Suppressor macrophage treated with lipopolysaccharide for 4 hours (primary cell): ENCODE measurements around the gene SLC22A31.
"Not testable (repeated sequence)": the region's sequence is repeated elsewhere in the genome, so short reads cannot be mapped to it uniquely, and the experiment has no call there.

Experiments used
- DNase-seq: peaks from one replicate; pipeline ENCODE4 v3.0.0-alpha.2; 2020

SLC22A31 gene

DNA sequence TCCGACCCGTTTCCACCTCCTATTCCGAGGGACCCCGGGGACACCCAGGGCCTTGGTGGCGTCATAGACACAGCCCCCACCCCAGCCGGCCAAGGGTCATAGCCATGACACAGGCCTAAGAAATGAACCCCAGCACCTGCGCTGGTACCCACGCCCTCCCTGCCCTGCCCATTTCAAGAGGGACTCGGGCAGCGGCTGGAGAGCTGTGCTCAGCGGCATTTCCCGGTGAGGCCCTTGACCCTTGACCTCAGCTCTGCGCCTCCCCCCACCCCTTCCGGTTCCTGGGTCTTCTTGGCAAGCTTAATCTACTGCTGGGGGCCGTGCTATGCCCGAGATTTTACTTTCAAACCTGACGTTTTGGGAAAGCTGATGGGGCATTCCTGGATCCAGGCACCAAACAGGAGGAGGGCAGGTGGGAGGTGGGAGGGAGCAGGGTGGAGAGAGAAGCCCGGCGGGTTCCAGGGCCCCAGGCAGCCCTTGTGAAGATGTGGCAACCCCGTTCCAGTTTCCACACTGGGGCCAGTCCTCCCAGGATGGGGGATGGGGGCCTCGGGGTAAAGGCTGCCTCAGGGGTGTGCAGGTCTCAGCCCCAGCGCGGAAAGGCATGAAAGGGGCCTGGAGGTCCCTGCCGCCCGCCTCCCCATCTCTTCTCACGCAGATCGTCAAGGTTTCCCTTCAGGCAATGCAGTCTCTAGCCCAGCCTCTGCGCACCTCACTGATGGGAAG is at the start of gene SLC22A31:
Gene SLC22A31, minus strand, starts transcription at position 414 of the 726 bp plus-strand sequence. Its CDS starts 36 bp downstream, at position 378.
- peak; percentile 6 for DNase-seq

DNA sequence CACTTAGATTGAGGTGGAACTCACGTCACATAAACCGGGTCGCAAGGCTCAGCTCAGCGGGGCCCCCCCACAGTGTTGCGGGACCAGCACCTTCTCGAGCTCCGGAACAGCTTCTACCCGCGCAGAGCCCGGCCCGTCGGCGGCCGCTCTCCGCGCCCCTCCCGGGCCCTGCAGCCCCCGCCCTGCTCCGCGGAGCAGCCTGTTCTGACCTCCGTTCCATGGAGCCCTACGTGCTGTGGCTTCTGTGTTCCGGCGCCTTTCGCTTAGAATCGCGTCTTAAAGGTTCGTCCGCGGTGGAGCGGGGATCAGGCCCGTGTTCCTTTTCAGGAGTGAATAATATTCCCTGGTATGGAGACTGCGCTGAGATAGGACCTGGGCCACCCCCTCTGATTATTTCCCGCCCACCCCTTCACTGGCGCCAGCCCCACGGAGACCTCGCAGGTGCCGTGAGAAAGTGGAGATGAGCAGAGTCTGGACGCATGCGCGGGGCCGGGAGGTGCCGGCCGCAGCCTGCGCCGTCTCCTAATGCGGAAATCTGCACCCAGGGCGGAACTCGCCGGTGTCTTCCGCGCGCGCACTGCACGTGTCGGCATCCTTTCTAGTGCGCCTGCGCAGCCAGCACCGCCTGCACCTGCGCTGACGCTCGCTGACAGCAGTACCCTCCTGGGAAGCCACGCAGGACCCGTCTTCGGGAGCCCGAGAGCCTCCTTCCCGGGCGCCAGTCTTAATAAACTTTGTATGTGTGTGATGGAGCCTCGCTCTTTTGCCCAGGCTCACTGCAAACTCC is 48.1 kb upstream of the SLC22A31 start:
- no peak for DNase-seq

DNA sequence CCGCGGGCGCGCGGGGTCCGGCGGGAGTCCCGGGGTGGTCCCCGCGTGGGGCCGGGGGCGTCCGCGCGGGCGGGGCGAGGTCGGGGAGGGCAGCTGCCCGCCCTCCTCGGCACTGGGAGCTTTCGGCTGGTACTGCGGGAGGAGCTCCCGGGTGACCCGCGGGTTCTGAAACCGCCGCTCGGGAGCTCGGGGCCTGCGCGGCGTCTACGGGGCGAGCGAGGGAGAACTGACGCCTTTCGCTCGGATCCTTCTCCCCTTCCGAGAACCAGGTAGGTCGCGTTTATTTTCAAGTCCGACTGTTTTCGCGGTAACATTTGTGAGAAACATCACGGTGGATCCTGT is 47.4 kb upstream of the SLC22A31 start:
- DNase-seq, result not testable (repeated sequence)

DNA sequence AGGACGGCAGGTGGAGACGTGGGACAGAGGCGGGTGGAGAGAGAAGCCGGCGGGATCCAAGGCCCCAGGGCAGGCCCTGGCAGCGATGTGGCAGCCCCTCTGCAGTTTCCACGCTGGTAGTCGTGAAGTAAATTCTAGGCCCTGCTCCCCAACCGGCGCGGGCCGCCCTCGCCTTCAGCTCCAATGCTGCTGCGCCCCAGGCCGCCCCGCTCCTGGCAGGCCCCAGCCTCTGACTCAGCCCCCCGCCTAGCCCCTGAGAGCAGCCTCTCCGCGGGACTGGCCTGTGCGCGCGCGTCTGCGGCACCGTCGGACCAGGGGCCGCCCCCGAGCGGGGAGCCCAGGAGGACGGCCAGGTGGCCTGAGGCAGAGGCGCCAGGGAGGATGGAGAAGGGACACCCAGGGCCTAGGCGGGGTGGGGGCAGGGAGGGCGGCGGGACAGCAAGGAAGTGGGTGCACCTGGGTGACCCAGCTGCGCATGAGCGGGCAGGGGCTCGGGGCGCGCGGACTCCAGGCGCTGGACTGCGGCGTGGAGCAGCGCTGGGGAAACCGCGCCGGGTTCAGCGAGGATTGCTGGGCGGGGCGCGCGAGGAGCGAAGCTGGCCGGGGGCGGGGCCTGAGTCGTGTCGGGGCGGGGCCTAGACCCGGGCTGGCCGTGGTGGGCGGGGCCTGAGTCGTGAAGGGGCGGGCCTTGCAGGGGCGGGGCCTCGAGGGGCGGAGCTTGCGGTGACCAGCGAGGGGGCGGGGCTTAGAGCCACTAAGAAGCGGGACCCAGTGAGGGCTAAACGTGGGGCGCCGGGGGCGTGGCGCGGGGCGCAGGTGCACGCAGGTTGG is 46.8 kb upstream of the SLC22A31 start:
- peak; percentile 97 for DNase-seq

DNA sequence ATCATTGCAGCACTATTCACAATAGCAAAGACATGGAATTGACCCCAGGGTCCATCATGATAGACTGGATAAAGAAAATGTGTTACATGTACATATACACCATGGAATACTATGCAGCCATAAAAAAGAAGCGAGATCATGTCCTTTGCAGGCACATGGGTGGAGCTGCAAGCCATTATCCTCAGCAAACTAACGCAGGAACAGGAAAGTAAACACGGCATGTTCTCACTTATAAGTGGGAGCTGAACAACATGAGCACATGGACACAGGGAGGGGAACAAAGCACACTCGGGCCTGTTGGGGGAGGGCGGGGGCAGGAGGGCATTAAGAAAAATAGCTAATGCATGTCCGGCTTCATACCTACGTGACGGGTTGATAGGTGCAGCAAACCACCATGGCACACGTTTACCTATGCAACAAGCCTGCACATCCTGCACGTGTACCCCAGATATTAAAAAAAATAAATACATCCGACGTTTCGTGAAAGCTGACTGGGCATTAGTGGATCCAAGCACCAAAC is 46.1 kb upstream of the SLC22A31 start:
- DNase-seq, result no peak

DNA sequence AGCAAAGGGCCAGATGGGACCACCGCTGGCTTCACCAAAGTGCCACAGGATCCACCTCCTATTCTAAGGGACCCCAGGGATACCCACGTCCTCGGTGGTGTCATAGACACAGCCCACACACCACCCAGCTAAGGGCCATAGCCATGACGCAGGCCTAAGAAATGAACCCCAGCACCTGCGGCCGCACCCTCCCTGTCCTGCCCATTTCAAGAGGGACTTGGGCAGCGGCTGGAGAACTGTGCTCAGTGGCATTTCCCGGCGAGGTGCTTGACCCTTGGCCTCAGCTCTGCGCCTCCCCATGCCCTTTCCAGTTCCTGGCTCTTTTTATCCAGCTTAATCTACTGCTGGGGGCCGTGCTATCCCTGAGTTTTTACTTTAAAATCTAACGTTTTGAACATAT is 44.4 kb upstream of the SLC22A31 start:
- no peak for DNase-seq

DNA sequence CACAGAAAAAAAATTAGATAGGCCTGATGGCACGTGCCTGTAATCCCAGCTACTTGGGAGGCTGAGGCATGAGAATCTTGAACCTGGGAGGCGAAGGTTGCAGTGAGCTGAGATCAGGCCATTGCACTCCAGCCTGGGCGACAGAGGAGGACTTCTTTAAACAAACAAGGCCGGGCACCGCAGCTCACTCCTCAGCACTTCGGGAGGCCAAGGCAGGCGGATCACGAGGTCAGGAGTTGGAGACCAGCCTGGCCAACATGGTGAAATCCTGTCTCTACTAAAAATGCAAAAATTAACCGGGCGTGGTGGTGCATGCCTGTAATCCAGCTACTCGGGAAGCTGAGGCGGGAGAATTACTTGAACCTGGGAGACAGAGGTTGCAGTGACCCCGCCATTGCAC is 43.9 kb upstream of the SLC22A31 start:
- DNase-seq, result not testable (repeated sequence)

DNA sequence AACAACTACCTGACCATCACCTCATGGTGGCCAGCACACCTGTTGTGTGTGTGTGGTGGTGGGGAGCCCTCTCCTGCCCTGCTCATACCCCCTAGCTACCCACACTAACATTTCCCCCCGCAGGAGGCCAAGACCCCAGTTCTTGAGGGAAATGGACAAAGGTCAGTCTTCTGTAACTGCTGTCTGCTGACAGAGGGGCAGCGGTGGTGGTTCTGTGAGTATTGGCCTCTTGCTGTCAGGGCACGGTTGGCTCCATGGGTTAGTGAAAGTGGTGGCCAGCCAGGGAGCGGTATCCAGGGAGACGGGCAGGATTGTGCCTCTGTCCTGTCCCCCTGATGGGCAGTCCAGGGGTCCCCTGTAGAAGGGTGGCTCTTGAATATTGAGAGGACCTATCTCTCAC is 43.3 kb upstream of the SLC22A31 start:
- DNase-seq, result no peak

DNA sequence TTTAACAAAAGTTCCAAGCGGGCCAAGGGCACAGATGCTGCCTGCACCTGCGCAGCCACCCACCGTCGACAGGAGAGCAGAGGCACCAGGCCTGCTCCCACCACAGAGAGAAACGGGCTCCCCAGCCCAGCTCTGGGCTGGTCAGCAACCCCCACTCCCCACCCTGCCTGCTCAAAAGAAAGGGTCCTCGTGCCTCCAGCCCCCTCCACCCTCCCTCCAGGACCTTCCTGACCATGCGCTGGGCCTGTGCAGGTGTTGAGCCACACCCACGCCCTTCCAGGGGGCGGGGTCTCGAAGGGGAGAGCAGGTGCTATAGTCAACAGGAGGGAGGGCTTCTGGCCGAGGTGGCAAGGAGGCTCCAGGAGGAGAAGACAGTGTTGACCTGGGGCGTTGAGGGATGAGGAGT is 42.5 kb upstream of the SLC22A31 start:
- DNase-seq, result no peak

DNA sequence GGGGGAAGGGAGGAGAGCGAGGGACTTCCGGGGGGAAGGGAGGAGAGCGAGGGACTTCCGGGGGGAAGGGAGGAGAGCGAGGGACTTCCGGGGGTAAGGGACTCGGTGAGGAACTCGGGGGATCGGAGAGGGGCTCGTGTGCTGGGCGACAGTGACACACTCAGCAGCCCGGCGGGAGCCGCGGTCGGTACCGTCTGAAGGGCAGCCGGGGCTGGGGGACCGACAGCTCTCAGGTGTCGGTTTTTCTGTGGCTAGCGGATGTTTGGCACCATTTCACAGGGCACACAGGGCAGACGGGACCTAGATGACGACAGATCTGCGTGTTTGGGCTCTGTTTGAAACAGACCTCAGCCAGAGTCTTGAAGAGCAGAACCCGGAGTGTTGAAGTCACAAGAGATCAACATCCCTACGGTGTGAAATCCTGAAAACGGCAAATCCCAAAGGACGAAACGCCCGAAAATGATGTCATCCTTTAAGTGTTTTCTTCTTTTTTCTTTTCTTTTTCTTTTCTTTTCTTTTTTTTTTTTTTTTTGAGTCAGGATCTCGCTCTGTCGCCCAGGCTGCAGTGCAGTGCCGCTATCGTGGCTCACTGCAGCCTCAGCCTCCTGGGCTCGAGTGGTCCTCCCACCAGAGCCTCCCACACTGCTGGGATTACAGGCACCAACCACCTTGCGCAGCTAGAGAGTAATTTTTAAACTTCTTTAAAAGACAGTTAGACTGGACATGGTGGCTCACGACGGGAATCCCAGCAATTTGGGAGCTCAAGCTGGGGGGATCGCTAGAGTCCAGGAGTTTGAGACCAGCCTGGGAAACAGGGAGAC is 41.1 kb upstream of the SLC22A31 start:
- peak; percentile 65 for DNase-seq

DNA sequence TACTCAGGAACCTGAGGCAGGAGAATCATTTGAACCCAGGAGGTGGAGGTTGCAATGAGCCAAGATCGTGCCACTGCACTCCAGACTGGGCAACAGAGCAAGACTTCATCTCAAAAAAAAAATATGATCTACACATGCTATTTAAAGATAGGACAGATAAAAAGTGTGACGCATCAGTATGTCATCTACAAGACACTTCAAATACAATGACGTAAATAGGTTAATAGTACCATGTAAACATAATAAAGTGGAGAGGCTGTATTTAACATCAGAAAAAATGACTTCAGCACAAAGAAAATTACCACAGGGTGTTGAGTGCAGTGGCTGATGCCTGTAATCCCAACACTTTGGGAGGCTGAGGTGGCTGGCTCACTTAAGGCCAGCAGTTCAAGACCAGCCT is 37.4 kb upstream of the SLC22A31 start:
- no peak for DNase-seq

DNA sequence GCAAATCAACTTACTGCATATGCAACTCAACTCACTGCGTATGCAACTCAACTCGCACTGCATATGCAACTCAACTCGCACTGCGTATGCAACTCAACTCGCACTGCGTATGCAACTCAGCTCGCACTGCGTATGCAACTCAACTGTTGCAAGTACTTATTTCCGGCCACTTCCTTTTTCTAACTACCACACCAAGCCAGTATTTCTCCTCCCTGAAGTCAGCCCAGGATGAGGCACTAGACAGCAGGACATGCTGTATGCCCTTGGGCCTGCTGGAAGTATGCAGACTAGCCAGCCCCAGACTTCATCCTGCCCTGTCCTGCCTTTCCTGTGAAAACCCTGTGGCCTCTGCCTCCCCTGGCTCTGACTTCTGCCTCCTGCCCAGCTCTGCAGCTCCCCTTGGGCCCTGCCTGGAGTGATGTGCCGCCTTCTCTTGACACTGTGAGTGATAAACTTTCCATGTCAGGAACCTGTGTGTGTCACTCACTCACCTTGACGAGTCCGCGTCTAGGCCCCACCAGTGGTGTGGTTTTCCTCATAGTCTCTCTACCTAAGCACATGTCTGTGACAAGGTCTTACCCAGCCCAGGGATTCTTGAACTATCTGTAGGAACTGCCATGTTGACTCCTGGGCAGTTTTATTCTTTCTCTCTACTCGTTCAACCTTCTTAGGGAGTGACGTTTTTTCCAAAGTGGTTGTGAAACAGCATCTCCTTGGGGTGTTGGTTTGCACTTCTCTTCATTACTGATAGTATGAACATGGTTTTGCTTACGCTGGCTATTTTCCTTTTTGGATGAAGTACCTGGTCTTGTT is 33.5 kb upstream of the SLC22A31 start:
- DNase-seq, result peak; percentile 17

DNA sequence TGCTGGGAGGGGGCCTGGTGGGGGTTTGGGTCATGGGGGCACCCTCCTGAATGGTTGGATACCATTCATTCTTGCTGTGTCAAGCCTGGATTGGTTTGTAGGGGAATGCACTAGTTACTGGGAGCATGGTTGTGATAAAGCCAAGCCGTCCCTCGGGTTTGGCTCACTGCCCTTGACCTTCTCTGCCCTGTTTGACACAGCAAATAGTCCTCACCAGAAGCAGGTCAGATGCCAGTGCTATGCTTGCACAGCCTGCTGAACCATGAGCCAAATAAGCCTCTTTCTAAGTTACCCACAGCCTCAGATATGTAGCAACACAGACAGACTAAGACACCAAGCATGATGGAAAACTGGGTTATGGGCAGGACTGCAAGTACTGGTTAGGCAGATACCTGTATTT is 31.8 kb upstream of the SLC22A31 start:
- no peak for DNase-seq

DNA sequence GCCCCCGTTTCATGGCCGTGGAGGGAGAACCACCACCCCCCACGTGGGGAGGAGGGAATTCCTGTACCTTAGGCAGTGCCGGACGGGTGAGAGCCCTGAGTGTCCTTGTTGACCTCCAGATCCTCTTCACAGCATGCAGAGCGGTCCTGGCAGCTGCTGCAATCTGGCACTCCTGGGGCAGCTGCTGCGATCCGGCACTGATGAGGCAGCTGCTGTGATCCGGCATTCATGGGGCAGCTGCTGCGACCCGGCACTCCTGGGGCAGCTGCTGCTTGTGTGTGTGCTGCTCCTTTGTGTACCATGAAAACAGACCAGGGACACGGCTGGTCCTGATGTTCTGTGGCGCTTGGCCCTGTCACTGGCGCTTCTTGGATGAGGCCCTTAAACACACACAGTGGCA is 29.9 kb upstream of the SLC22A31 start:
- DNase-seq, result no peak

DNA sequence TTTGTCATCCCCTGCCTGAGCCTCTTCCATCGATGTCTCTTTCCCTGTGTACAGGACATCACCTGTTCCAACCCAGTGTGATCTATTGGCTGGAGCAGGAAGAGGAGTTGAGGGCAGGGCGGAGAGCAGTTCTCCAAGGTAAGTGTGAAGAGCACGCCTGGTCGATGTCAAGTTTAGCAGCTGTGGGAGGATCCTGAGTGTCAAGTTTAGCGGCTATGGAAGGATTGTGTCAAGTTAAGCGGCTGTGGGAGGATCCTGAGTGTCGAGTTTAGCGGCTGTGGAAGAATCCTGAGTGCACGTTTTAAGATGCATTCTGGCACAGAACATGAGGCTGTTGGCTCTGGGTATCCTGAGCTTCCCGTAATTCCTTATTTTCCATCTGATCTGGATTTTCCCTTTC is 24.3 kb upstream of the SLC22A31 start:
- DNase-seq, result no peak

DNA sequence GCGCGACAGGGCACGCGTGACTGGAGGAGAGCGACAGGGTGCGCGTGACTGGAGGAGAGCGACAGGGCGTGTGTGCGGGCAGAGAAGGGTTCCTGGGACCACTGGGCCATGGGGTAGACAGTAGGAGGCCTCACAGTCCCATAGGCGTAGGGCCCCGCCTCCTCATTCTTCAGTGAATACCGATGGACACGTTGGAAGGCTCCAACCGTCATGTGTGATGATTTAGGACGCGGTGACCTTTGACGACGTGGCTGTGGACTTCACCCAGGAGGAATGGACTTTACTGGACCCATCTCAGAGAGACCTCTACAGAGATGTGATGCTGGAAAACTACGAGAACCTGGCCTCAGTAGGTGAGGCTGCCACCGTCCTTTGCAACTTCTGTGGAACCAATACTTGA is 22.6 kb upstream of the SLC22A31 start:
- DNase-seq, result no peak

DNA sequence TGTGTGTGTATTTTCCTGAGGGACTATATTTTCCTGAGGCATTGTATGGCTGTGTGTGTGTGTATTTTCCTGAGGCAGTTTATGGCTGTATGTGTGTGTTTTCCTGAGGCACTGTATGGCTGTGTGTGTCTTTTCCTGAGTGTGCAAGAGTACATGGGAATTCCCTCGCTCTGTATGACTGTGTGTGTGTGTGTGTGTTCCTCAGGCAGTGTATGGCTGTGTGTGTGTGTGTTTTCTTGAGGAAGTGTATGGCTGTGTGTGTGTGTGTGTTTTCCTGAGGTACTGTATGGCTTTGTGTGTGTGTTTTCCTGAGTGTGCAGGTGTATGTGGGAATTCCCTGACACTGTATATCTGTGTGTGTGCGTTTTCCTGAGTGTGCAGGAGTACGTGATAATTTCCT is 21.3 kb upstream of the SLC22A31 start:
- DNase-seq, result no peak

DNA sequence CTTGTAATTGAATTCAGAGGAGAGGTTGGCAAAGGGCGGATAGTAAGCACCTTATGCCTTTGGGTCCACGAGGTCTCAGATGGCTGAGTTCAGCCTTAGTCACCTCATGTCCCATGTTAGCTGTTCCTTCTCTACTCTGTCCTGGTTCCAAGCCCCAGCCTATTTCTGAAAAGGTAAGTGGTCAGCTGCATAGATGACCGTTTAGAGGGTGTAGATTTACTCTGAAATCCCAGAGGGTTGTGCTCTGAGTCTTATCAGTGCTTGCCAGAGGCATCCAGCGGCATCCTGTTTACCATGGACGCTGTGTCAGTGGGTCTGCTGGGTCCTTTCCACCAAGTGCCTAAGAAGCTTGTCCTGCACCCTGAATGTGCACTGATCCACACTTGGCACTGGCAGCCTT is 19.0 kb upstream of the SLC22A31 start:
- DNase-seq, result no peak

DNA sequence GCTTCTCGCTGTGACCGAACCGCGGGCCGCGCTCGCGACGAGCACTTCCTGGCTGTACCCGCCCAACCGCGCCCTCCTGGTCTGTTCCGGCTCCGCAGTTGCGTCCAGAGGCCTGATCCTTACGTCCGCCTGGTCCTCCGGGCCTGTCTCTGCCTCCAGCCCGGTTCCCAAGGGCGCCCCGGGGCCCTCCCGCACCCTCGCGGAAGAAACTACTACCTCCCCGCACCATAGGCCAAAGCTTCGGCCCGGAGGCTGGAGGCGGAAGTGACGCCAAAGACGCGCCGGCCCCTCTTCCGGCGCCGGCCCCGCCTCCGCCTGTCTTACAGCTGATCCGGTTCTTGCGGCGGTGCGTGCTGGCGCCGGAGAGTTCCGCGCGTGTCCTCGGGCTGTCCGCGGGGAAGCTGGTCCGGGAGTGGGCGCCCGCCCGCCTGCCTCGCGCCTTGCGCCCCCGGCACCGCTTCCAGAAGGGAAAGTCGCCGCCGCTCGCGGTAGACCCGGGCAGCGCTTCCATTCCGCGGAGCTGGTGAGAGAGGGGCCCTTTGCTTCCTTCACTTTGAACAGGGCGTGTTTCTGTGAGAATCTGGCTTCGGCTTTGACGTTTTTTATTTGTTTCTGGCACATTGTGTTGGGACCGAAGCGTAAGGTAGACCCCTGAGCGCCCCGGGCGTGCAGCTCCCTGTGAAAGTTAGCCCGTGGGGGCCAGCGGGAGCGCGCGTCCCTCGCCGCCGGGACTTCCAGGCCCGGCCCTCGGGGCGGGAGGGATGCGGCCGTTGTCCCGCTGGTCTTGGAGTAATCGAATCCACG is 17.3 kb upstream of the SLC22A31 start, which contains the start of gene ZNF778:
Gene ZNF778, plus strand, starts transcription at position 316 of the 804 bp plus-strand sequence. CDS start 3,425 bp downstream, outside the sequence.
- DNase-seq, result peak; percentile 90

DNA sequence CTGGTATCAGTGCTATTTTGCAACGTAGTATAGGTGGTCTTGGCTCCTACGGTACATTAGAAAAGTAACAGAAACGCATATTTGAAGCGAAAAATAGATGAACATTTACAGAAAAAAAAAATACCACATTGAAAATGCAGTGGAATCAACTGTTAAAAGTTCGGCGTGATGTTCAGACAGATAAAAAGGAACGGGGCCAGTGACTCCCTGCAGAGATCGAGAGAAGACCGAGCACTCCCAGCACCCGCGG is 16.7 kb upstream of the SLC22A31 start:
- DNase-seq, result no peak
